ENCODE data around the gene SH2B3. TPM values are rescaled to one million over a fixed set of nuclear protein-coding genes. Genes with fewer than 3 reads are reported as not detected.
"Not testable (repeated sequence)": the region's sequence is repeated elsewhere in the genome, so short reads cannot be mapped to it uniquely, and the experiment has no call there.

SH2B3 gene
- total RNA-seq, 1 donor from 2014 or later: 47.1 TPM

GRCh38 chr12:111390910-111391309, 14.8 kb upstream of the SH2B3 start:
- Histone ChIP-seq H3K36me3 (no peaks in the 10 kb centered on the region), H3K9me3 (no peaks in the 10 kb centered on the region), H3K4me3 (no peak overlapping the region), H3K27me3 (no peaks in the 10 kb centered on the region), H3K4me1 (no peaks in the 10 kb centered on the region), H3K27ac (no peak overlapping the region)
- intact Hi-C loops (cut with DNase I): no loop called here
- DNase-seq (no peak), ATAC-seq (no peak)
- no peak for TF ChIP-seq CTCF (IDR thresholded peaks at IDR 0.05)

GRCh38 chr12:111393700-111394300, 11.9 kb upstream of the SH2B3 start:
- Histone ChIP-seq H3K9me3 (no peaks in the 10 kb centered on the region), H3K4me1 (peaks cover 12% of the 10 kb centered on the region), H3K4me3 (no peak overlapping the region), H3K27ac (peak overlapping the region; percentile 58), H3K27me3 (no peaks in the 10 kb centered on the region), H3K36me3 (no peaks in the 10 kb centered on the region)
- TF ChIP-seq CTCF (IDR thresholded peaks at IDR 0.05): no peak
- ATAC-seq (peak; percentile 85), DNase-seq (peak; percentile 88)
- intact Hi-C loops (cut with DNase I): no loop called here

- DNase-seq (no peak), ATAC-seq (no peak)
- no peak overlapping the region for H3K4me3 ChIP-seq
- no peak for TF ChIP-seq CTCF (IDR thresholded peaks at IDR 0.05)
- H3K36me3 ChIP-seq: no peaks in the 10 kb centered on the region
- no peaks in the 10 kb centered on the region for H3K27me3 ChIP-seq
- H3K9me3 ChIP-seq: no peaks in the 10 kb centered on the region
- no peak overlapping the region for H3K27ac ChIP-seq
- peaks cover 12% of the 10 kb centered on the region for H3K4me1 ChIP-seq
- intact Hi-C loops (cut with DNase I): no loop called here
These were observed 11.2 kb upstream of the SH2B3 start for GRCh38 chr12:111394480-111394879.

- Histone ChIP-seq H3K4me1 (peaks cover 12% of the 10 kb centered on the region), H3K27me3 (no peaks in the 10 kb centered on the region), H3K4me3 (no peak overlapping the region), H3K36me3 (no peaks in the 10 kb centered on the region), H3K27ac (no peak overlapping the region), H3K9me3 (no peaks in the 10 kb centered on the region)
- intact Hi-C loops (cut with DNase I): no loop called here
- no peak for DNase-seq
- no peak for ATAC-seq
- no peak for TF ChIP-seq CTCF (IDR thresholded peaks at IDR 0.05)
These were observed 10.2 kb upstream of the SH2B3 start for GRCh38 chr12:111395336-111396187.

GRCh38 chr12:111396271-111396670, 9.5 kb upstream of the SH2B3 start:
- Histone ChIP-seq H3K4me1 (peaks cover 12% of the 10 kb centered on the region), H3K27ac (peak overlapping the region; percentile 39)
- H3K4me3 ChIP-seq; intact Hi-C loops (cut with DNase I); H3K9me3 ChIP-seq; ATAC-seq; DNase-seq; H3K36me3 ChIP-seq; H3K27me3 ChIP-seq: not testable (repeated sequence)

GRCh38 chr12:111396726-111397445, 8.8 kb upstream of the SH2B3 start:
- DNase-seq (peak; percentile 94), ATAC-seq (peak; percentile 89)
- Histone ChIP-seq H3K9me3 (no peaks in the 10 kb centered on the region), H3K36me3 (no peaks in the 10 kb centered on the region), H3K4me1 (peaks cover 12% of the 10 kb centered on the region), H3K4me3 (peak overlapping the region; percentile 25), H3K27me3 (no peaks in the 10 kb centered on the region), H3K27ac (peak overlapping the region; percentile 39)
- TF ChIP-seq CTCF (IDR thresholded peaks at IDR 0.05): peak; percentile 99
- intact Hi-C loops (cut with DNase I): no loop called here

Measured in upper lobe of right lung (tissue), 1 donor.